ENCODE results near the gene CRELD2.

Gene CRELD2

DNA sequence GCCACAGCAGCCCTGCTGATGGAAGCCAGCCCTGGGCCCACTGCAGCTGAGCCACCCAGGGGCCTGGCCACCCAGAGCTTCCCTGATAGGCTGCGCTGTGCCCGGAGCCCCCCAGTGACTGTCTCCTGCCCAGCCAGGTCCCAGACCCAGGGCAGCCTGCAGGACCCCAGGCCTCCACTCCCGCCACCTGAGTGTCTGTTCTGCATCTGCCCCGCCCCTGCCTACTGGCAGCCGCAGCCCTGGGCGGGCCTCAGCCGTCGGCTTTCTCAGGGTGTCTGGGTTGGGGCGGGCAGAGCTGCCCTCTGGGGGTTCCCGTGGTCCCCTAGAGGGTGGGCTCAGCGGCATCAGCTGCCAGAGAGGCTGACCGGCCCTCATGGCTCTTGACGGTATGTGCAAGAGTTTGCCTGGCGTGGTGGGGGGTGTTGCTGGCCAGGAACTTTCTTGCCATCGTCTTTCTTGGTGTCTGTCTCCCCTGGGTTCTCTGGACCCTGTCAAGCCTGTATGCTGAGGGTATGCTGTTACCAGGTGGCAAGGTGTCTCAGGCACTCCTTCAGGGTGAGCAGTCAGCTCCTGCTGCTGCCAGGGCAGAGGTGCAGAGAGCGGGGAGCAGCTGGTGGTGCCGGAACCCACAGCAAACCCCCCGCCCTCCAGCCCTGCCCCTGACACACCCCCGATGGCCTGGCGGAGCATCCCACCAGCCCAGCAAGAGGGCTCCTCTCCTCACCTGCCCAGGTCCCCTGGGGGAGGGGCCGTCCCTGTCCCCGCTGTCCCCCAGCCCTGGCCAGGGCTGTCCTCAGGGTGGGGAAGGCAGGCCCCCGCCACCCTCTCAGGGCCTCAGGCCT is 29.9 kb downstream of the CRELD2 start:
- no peak for DNase-seq

DNA sequence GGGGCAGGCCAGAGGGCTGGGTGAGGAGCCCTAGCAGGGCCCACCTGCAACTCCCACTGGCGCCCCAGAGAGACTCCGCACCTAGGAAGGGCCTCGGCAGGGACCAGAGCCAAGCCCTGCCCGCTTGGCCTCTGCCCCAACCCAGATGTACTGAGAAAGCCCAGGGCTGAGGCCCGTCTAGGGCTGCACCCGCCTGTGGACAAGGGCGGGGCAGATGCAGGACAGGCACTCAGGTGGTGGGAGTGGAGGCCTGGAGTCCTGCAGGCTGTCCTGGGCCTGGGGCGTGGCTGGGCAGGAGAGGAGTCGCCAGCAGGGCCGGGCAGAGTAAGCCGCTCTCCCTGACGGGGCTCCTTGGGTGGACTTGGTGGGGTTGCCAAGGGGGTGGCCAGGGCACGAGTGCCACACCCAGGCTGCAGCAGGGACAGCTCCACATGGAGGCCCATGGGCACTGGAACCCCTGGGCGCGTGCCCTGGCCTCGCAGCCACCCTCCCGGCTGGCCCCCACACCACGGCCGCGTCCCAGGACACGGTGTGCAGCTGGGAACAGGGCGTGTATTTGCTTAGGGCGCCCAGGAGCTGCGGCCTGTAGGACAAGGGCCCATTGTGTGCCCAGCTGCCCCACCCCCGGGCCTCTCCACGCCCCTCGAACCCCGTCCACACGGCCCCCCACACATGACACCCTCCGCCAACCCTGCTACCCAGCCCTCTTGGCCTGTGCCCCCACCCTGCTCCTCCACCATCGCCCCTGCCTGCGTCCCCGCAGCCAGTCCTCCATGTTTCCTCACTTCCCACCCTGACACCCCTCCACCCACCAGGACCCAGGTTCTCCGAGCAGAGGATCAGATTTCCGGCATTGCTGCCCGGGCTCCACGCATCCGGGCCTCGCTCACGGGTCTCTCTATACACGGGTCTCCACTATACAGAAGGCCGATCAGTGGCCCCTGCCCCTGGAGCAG is 30.8 kb downstream of the CRELD2 start:
- no peak for DNase-seq

- DNase-seq, result no peak
Observed at GRCh38 chr22:49949914-49950292, 31.5 kb downstream of the CRELD2 start.

GRCh38 chr22:49950396-49950994 is 32.1 kb downstream of the CRELD2 start:
- DNase-seq, result no peak

DNA sequence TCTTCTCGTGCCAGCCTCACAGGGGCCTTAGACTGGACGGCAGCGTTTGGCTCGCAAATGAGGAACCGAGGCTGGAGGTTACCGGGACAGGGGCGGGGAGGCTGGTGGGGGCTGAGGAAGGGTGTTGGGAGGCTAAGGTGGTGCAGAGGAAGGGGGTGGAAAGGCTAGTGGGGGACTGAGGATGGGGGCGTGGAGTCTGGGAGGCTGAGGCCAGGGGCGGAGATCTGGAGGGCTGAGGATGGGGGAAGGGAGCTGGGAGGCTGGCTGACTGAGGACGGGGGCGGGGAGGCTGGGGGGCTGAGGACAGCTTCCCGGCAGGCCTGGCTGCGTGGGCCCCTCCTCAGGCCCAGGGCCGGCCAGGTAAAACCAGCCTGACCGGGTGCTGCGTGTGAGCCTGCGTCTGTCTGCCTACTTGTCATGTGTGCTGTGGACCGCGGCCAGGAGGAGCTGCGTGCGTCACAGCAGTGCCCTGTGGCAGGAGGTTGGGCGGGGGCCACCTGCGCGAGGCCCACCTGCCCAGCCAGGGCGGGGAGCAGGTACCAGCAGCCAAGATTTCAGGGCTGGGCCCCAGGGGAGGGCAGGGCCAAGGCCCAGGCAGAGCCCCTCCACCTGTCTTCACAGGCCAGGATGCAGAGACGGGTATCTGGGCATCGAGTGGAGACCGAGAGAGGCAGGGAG is 32.7 kb downstream of the CRELD2 start:
- DNase-seq, result no peak

DNA sequence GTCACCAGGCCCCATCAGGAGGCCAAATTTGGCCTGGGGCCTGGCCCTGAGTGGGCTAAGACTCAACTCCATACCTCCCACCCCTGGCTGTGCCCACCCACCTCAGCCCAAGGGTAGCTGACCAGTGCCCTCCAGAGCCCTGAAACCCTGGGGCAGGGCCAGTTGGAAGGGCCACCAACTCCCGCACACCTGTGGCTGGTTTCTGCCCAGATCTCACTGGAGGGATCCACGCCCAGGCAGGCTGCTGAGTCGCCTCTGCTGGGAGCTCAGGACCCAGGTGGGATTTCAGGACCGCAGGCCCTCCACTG is 33.2 kb downstream of the CRELD2 start:
- DNase-seq, result no peak

- DNase-seq, result no peak
Observed at GRCh38 chr22:49951986-49952896, 33.8 kb downstream of the CRELD2 start.

DNA sequence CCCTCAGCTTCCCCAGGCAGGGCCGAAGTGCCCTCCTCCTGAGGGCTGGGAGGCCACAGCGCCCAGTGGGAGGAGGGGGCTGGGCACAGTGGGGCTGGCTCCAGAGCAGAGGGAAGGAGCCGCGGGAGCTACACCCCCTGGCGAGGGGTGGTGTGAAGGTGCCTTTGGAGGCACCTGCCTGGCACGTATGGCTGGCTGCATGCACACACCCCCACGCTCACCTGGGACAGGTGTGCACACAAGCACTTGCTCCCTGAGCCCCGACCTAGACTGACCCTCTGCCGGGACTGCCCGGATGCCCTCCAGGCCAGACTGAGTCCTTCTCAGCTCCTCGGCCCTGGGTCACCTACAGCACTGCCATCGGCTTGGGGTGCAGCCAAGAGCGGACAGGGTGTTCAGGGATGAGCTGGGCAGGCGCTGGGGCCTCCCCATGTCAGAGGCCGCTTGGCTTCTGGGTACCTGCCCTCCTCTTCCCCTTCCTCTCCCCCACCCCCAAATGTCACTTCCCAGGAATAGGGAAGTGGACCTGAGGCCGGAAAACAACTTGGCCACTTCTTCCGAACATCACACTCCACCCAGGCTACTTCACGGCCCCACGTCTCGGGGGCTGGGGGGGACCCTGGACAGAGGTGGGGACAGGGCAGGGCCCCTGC is 34.7 kb downstream of the CRELD2 start:
- no peak for DNase-seq

DNA sequence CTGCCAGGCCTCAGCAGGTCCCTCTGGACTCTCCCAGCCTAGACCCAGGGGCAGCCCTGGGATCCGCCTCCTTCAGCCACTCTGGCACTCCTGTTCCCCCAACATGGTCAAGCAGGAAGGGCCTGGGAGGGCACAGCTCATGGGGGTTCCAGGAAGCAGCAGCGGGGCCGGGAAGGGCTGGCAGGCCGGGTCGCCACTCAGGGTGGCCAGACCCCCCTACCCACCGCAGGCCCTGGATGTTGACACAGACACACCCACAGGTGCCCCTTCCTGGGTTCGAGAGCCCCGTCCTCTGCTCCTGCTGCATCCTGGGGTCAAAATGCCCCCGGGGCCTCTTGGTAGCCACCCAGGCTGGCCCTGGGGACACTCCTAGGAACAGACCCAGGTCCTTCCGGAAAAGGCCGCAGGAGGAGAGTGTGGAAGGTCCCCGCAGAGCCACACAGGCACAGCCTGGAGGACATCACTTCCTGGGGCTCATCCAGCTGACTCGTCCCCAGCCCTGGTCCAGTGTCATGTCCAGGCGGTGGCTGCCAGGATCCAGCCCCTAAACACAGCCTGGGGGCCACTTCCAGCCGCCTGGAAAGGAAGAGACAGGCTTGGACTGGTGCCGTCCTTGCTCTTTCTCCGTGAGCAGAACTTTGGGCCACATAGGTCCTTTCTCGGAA is 35.4 kb downstream of the CRELD2 start:
- DNase-seq, result no peak

DNA sequence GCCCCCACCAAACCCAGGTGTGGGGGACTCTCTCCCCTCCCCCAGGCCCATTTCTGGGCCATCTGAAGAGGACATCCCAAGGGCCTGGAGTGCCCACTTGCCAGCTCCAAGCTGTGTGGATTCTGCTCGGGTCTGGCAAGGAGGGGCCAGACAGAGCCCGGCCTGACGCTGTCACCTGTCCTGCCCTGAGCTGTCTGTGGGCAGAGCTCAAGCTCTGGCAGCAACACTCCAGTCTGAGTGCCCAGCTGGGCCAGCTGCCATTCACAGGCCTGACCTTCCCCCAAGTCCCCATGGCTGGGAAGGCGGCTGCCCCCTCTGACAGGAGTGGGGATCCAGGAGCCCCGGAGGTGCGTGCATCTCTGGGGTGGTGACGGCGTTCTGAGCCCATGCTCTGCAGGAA is 35.9 kb downstream of the CRELD2 start:
- DNase-seq, result no peak

GRCh38 chr22:49954991-49955580 is 36.7 kb downstream of the CRELD2 start:
- no peak for DNase-seq

DNA sequence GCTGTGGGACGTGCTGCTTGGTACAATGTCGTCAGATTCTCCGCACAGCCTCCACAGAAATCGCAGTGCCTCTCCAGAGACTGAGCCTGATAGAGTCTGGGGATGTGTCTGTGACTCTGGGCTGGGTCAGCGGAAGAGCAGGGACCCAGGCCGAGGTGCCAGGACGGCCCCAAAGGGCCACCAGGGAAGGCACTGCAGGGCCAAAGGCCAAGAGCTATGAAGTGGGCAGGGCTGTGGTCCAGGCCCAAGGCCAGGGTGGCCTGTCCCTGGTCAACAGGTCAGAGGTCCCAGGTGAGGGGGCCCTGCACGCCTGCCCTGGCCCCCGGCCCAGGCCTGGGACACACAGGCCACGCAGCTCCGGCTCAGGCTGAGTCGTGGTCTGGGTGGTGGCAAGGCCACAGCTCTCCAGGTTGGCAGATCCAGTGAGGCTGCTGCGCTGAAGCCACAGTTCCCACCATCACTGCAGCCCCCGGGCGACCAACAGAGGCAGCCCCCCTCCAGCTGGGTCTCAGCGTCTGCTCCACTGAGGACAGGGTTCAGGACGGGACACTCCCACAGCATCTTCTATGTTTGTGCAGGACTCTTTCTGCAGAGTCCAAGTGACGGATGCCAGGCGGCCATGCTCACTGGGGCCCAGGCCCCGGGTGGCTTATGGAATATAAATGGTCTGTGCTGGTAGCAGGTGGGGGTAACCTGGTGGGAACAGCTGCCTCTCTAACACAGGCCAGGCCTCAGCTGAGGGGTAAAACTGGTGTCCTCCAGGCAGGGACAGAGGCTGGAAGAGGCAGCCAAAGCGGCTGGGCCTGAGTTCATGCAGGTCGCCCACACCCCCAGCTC is 37.4 kb downstream of the CRELD2 start:
- no peak for DNase-seq

DNA sequence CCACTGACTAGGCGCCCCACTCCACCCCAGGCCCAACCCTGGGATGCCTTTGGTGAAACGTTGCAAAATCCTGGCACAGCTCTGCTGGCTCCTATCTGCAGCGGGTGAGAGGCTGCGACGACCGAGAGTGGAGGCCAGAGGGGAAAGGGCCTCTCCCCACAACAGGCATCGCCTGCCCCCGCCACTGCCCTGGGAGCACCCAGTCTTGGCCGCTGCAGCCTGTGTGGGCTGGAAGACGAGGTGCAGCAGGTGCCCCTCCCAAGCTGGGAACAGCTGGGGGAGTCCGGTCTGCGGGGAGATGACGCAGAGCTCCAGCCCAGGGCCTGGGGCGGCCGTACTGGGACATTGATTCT is 38.0 kb downstream of the CRELD2 start:
- DNase-seq, result no peak

DNA sequence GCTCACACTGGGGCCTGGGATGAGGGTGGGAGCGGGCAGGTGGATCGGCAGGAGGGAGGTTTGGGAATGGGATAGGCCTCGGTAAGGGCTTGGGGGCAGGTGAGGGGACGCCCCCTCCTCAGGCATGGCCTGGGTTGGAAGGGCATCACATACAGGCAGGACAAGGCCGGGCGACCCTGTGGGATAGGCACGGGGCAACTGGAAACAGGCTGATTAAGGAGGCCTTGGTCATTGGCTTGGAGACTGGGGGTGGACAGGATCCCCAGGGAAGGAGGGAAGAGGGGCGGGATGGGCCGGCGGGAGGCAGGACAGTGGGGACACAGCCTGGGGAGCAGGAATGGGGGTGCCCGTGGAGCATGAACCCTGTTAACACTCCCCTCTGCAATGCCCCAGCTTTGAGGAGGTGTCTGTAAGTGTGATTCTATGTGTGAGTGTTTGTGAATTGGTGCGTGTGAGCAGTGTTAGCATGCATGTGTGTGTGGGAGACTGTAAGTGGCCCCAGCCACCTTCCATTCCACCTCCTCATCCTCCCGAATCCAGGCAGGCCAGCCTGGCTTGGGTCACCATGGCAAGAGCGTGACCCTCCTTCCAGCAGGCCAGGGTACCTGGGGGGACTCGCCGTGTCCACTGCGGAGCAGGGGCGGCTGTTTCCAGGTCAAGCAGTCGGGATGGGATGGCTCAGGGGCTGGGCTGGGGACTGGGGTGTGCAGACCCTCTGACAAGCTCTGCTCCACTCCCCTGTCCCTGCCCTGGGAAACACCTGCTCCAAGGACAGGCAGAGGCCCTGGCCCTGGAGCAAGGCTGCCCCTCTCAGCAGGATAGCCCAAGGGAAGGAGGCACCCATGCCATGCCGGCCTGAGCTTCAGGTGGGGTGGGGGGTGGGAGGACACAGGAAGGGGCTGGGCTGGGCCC is 38.7 kb downstream of the CRELD2 start:
- DNase-seq, result no peak

DNA sequence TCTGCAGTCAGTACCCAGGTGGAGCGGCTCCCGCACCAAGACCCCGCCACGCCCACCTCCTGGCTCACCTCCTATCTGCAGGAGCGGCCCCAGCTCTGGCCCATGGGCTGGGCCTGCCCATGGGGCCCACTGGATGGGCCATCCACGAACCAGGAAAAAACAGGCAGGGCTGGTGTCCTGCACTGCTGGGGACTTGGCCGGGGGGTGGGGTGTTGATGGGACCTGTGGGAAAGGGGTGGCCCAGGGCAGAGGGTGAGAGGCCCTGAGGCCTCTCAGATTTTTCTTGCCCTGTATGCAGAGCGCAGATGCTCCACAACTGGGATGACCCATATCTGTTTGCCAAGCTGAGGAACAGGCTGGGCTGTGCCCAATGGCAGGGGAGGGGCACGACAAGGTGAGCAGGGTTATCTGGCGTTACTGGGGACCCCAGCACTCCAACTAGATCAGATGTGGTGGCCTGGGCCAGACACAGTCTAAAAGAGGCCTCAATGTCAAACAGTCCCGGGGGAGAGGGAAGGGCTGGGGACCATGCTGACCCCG is 39.5 kb downstream of the CRELD2 start:
- DNase-seq, result no peak

DNA sequence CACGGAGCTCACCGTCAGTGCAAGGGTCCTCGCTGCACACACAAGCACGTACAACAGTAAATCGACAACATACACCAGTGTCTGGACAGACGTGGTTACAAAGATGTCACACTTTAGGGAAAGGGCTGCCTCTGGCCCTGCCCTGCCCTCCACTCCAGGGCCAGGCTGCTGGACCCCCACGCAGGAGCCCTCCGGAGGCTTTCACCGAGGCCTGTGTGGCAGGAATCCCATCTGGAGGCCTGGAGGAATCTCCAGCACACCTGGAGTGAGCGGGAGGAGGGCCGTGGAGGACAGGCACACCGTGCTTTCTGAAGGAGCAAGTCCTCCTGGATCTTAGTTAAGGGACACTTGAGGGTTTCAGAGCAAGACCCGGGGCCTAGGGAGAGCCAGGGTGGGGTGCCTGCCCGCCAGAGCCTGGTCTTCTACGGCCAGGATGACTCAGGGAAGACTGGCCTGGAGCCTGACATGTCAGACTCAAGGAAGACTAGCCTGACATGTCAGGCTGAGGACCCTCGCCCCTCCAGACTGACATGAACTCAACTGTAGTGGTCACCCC is 40.0 kb downstream of the CRELD2 start:
- no peak for DNase-seq

DNA sequence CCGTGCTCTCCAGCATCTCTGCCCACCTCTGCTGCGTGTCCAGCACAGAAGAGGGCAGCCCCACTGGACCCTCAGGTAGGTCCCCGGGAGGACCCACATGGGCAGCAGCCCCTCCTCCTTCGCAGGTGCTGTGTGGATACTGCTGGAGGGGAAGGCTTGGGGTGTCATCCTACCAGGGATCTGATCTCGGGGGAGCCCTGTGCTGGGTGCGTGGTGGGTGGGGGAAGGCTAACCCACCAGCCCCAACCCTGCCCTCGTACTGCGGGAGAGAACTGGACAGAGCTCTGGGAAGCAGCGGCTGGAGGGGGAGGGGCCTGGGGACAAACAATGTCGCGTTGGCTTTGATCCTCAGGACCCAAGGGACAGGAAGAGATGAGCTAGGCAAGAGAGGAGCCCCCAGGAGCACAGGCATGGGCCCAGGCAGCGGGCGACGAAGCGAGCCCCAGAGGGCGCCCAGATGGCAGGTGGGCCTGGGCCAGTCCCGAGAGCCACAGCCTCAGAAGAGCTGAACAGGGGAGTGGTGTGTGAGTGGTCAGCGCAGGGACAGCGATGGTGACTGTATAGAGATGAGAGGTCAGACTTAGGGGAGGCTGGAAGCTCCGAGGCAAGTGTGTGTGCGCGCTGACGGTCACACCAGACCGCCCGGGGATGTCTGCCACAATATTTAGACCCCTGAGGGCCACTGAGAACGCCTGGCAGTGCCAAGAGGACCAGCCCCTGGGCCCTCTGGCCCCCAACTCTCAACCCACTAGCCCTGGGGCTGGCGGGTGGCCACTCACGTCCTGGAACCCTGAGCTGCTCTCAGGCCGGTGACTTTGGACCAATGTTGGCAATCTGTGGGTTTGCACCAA is 40.7 kb downstream of the CRELD2 start:
- DNase-seq, result no peak
